HT1080 (cell line): ENCODE results near the gene TLR1. TPM values are rescaled to one million over a fixed set of nuclear protein-coding genes. Genes with fewer than 3 reads are reported as not detected.
"Not testable (repeated sequence)": the region's sequence is repeated elsewhere in the genome, so short reads cannot be mapped to it uniquely, and the experiment has no call there.

Experiments used
- DNase-seq: peaks from one replicate; pipeline ENCODE4 v3.0.0-alpha.2; 2015; ENCODE audit warnings: low read depth
- total RNA-seq: library from RNA; depleted of rRNA; stranded (reverse); fragments of >200 nt; shearing (Covaris generic); gene quantifications from 2 replicates; pipeline ENCODE4 v1.2.3, GENCODE V29; 2014

TLR1 gene
- total RNA-seq, 1 experiment from 2014 or later = not detected

- no peak for DNase-seq
Observed at GRCh38 chr4:38775326-38775725, 29.3 kb downstream of the TLR1 start.

GRCh38 chr4:38774181-38774955, 30.2 kb downstream of the TLR1 start:
- DNase-seq = no peak

GRCh38 chr4:38770281-38770680, 34.3 kb downstream of the TLR1 start:
- DNase-seq = not testable (repeated sequence)

DNA sequence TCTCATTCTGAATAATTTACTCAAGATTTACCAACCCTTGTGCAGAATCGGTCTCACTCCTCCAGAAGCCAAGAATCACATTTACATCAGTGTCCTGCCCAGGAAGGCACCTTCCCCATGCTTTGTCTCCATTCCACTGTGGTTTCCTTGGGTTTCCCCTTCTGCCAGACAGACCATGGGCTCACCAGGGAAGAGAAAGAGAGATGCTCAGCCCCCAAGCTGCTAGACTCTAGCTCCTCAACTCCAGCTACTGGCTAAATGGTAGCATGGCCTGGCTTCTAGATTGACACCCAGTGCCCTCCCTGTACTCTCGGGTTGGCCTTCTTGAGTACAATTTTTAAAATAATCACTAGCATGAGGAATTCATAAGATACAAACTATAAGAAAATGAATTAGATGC, 34.7 kb downstream of the TLR1 start:
- no peak for DNase-seq

GRCh38 chr4:38769441-38769840, 35.1 kb downstream of the TLR1 start:
- no peak for DNase-seq

DNA sequence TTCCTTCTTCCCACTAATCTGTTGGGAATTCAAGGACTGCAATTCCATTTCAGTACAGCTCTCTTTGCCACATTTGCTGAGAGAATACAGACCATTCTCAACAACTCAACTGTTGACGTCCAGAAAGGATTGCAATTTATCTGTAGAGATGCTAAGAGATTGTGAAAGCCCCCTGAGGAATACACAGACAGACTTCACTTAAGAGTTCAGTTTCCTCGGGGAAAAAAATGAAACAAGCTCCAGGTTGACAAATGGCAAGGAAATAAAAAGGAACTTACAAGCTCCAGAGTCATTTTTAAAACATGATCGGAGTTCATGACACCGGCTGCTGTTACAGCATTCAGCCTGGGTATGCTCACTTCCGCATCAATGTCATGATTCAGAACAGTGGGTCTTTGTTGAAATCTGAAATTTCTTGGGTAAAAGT, 35.6 kb downstream of the TLR1 start:
- peak; percentile 29 for DNase-seq

DNA sequence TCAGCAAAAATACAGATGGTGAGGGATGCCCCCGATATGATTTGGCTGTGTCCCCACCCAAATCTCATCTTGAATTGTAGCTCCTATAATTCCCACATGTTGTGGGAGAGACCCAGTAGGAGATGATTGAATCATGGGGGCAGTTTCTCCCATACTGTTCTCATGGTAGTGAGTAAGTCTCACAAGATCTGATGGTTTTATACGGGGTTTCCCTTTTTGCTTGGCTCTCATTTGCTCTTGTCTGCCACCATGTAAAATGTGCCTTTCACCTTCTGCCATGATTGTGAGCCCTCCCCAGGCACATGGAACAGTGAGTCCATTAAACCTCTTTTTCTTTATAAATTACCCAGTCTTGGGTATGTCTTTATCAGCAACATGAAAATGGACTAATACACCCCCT, 37.7 kb downstream of the TLR1 start:
- DNase-seq = not testable (repeated sequence)

GRCh38 chr4:38765382-38765781, 39.2 kb downstream of the TLR1 start:
- peak; percentile 71 for DNase-seq

DNA sequence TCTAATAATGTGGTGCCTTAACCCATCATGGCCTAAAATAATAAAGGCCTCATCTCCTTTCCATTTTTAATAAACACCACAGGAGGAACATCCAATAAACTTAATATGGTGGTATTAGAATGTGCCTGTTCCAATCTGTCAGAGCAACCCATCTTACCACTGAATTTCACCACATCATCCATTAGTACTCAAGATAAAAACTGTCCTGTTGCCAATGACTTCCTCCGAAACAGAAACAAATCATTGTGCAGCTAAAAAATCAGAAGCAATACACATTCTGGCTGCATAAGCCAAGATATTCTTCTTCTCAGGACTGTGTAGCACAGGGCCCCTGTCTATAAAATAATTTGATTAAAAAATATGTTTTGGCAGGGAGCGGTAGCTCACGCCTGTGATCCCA, 40.3 kb downstream of the TLR1 start:
- no peak for DNase-seq

DNA sequence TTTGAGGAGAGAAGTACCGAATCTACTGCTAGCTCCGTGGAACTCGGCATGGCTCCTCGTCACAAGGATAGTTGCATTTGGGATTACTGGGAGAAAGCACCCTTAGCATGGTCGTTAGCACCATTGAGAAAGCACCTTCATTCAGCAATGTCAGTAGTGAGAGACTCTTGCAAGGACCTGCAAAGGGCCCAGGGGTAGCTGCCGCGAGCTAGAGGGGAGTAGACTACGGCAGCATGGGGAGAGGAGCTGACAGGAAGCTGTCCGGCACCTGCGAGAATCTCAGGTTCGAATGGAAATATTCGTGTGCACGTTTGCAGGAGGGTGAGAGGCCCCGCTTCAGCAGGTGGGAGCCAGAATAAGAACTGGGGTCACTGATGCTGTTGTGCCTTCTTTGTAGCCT, 42.0 kb downstream of the TLR1 start:
- no peak for DNase-seq

GRCh38 chr4:38759790-38760122, 44.8 kb downstream of the TLR1 start:
- DNase-seq = no peak

GRCh38 chr4:38759113-38759789, 45.3 kb downstream of the TLR1 start:
- DNase-seq = peak; percentile 67

- no peak for DNase-seq
Observed at GRCh38 chr4:38757945-38758600, 46.5 kb downstream of the TLR1 start.

DNA sequence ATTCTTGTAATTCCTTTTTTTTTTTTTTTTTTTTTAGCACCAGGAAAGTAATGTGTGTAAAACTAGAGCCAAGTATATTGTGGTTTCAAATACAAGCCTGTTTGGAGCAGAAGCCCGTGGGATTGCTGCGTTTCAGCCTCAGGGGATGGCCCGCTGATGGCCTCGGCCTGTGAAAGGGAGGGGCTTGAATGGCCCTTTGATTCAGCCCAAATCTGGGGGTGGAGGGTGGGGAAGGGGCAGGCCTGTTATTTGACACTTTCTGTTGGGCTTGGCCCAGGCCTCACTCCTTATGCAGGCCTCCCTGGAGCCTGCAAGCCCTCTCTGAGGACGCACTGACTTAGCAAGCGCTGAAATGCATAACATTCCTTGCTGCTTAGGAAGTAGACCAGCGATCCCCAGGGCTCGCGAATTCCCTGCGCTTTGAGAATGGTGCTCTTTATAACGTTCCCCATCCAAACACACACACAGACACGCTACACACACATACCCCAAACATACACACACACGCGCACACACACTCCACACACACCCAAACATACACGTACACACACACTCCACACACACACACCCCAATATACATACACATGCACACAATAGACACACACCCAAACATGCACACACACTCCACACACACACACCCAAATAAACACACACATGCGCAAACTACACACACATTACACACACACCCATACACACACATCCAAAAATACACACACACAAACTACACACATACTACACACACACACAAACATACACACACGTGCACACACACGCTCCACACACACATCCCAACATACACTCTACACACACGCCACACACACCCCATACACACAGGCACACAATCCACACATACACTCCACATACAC, 51.4 kb downstream of the TLR1 start:
- DNase-seq = peak; percentile 97

GRCh38 chr4:38752372-38752940, 52.1 kb downstream of the TLR1 start:
- DNase-seq = peak; percentile 69

DNA sequence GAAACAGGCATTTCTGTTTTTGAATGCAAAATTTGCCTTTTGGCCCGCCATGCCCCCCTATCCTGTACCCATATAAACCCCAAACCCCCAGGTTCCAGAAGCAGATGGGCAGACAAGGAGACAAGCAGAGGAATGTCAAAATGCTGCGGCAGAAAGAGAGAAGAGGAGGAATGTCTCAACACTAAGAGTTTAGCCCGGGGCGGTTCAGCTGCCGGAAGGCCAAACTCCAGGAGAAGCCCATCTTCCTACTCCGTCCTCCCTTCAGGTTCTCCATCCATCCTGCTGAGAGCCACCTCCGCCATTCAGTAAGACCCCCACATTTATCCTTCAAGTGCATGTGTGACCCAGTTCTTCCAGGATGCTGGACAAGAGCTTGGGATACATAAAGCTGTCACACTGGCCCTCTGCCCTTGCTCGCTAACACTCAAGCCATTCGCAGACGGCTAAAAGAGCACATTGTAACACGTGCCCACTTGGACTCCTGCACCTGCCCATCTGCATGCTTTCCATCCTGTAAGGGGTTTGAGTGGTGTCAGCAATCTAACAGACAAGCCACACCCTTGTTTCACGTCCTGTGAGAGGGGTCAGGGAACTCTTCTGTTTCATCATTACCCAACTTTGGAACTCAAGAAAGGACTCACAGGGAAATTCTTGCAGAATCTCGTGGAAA, 53.1 kb downstream of the TLR1 start:
- DNase-seq = no peak

- no peak for DNase-seq
Observed at GRCh38 chr4:38749336-38749735, 55.3 kb downstream of the TLR1 start.

DNA sequence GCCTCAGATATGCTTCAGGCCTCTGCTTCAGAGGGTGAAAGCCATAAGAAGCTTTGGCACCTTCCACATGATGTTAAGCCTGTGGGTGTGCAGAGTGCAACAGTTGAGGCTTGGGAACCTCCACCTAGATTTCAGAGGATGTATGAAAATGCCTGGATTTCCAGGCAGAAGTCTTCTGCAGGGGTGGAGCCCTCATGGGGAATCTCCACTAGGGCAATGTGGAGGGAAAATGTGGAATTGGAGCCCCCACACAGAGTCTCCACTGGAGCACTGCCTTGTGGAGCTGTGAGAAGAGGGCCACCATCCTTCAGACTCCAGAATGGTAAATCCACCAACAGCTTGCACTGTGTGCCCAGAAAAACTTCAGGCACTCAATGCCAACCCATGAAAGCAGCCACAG, 57.0 kb downstream of the TLR1 start:
- no peak for DNase-seq
